Panc1 (cell line): ENCODE measurements around the gene DENND4B. TPM values are rescaled to one million over a fixed set of nuclear protein-coding genes. Genes with fewer than 3 reads are reported as not detected.

ENCODE experiments used
- ATAC-seq: fragments of 200-7000 bp; cut with Tn5 transposase; 2 replicates; pipeline ENCODE4 v1.9.1; 2020; ENCODE audit warnings: mild to moderate bottlenecking, moderate library complexity
- BruUV-seq: library from RNA; stranded (reverse); fragments of 400-500 nt; replicated peaks from 2 replicates; lab custom pipeline; 2021; lab: Mats Ljungman, UMichigan
- CTCF ChIA-PET: fragments of 300-600 bp; sonication (Branson Sonifier 250); formaldehyde crosslinking; loops from one replicate; lab custom pipeline; 2022; ENCODE audit warnings: antibody characterized with exemption; lab: Charles Lee
- POLR2A ChIA-PET: fragments of 300-600 bp; sonication (Branson Sonifier 250); formaldehyde crosslinking; loops from one replicate; lab custom pipeline; 2022; ENCODE audit warnings: antibody characterized with exemption; lab: Charles Lee
- DNase-seq: peaks from one replicate; pipeline ENCODE4 v3.0.0-alpha.2; 2010; ENCODE audit warnings: low read depth, low spot score
- H3K27ac ChIP-seq: 2 replicates; pipeline ENCODE4 v1.5.1; 2011; ENCODE audit warnings: mild to moderate bottlenecking, low read length, inconsistent platforms
- H3K27me3 ChIP-seq: fragments of 200-500 bp; sonication (Bioruptor generic); 2 replicates; pipeline ENCODE4 v1.6.0; 2014; ENCODE audit warnings: low read length, inconsistent platforms; ENCODE audit not compliant: control insufficient read depth, insufficient read depth
- H3K36me3 ChIP-seq: fragments of 200-500 bp; sonication (Bioruptor generic); 2 replicates; pipeline ENCODE4 v1.5.1; 2014; ENCODE audit warnings: inconsistent platforms, mild to moderate bottlenecking, low read length, moderate library complexity; ENCODE audit not compliant: control insufficient read depth, insufficient read depth
- H3K4me1 ChIP-seq: 2 replicates; pipeline ENCODE4 v1.5.1; 2011; ENCODE audit warnings: inconsistent platforms, mild to moderate bottlenecking, low read length, moderate library complexity; ENCODE audit not compliant: control insufficient read depth, insufficient read depth
- H3K4me3 ChIP-seq, 2 experiments: 2 replicates each; pipeline ENCODE4 v1.5.1; 2011 to 2012; ENCODE audit warnings: low read depth in 2 of 2, low read length in 2 of 2, mild to moderate bottlenecking in 2 of 2, inconsistent platforms in 1 of 2, moderate library complexity in 1 of 2
- H3K9me3 ChIP-seq: fragments of 200-500 bp; sonication (Bioruptor generic); 2 replicates; pipeline ENCODE4 v1.5.1; 2014; ENCODE audit warnings: low read depth, mild to moderate bottlenecking, inconsistent platforms, low read length, moderate library complexity; ENCODE audit not compliant: control insufficient read depth, insufficient read depth
- CTCF ChIP-seq: fragments of 450-650 bp; IDR thresholded peaks from 2 replicates; pipeline ENCODE4 v1.5.1; 2017; ENCODE audit warnings: mild to moderate bottlenecking
- POLR2AphosphoS5 ChIP-seq: IDR thresholded peaks from 2 replicates; pipeline ENCODE4 v1.6.1; 2012; ENCODE audit warnings: mild to moderate bottlenecking, low read depth, low read length, moderate library complexity
- REST ChIP-seq, 2 experiments: IDR thresholded peaks; 2 replicates each; pipeline ENCODE4 v1.6.1; 2011 to 2012; ENCODE audit warnings: low read depth in 2 of 2, control low read depth in 1 of 2, low read length in 1 of 2, mild to moderate bottlenecking in 1 of 2, moderate library complexity in 1 of 2; ENCODE audit not compliant: insufficient read depth in 1 of 2
- SIN3A ChIP-seq: IDR thresholded peaks from 2 replicates; pipeline ENCODE4 v1.6.1; 2012; ENCODE audit warnings: low read depth, mild to moderate bottlenecking, low read length, moderate library complexity, borderline replicate concordance; ENCODE audit not compliant: insufficient read depth
- TCF7L2 ChIP-seq: IDR thresholded peaks from 2 replicates; pipeline ENCODE4 v1.6.1; 2011; ENCODE audit warnings: mild to moderate bottlenecking, low read depth, low read length, inconsistent platforms
- in situ Hi-C: cut with HindIII; loops from 2 replicates; pipeline ENCODE4 v1.10.0; 2016; ENCODE audit warnings: low sequenced_read_pairs, low pct_unique_long_range_greater_than_20kb
- intact Hi-C: fragments of 100-400 bp; cut with micrococcal nuclease; formaldehyde crosslinking; loops from one replicate; pipeline ENCODE4 v1.10.0; 2022; ENCODE audit not compliant: unreplicated experiment
- total RNA-seq: library from RNA; stranded (reverse); gene quantifications from one replicate; pipeline ENCODE4 v1.2.1, GENCODE V29; 2021; ENCODE audit not compliant: unreplicated experiment

Gene DENND4B
- total RNA-seq, 1 experiment from 2014 or later = 56.2 TPM

GRCh38 chr1:153959454-153959853, 12.9 kb upstream of the DENND4B start:
- intact Hi-C loops = no loop called here
- peak overlapping the region; percentile 86; the same call in 1 of the 2 replicates for H3K27ac ChIP-seq
- no peak overlapping the region for H3K4me3 ChIP-seq
- TSS peak; percentile 33 for BruUV-seq
- DNase-seq (no peak), ATAC-seq (no peak)
- no peaks in the 10 kb centered on the region for H3K27me3 ChIP-seq
- H3K36me3 ChIP-seq = no peaks in the 10 kb centered on the region; the same call in 1 of the 2 replicates
- TF ChIP-seq REST (IDR thresholded peaks at IDR 0.05; ENCODE audit: insufficient read depth in 1 of 2, low read depth in 2 of 2, low read length in 1 of 2) (no peak), CTCF (no peak), POLR2AphosphoS5 (no peak), SIN3A (no peak), TCF7L2 (no peak)
- peaks cover 32% of the 10 kb centered on the region for H3K4me1 ChIP-seq
- in situ Hi-C loops = no loop called here
- no peaks in the 10 kb centered on the region for H3K9me3 ChIP-seq
- ChIA-PET POLR2A (no interaction called here), CTCF (no interaction called here)

GRCh38 chr1:153958961-153959260, 12.4 kb upstream of the DENND4B start:
- TF ChIP-seq SIN3A (no peak), TCF7L2 (no peak), CTCF (no peak), REST (IDR thresholded peaks at IDR 0.05; ENCODE audit: insufficient read depth in 1 of 2, low read depth in 2 of 2, low read length in 1 of 2) (no peak), POLR2AphosphoS5 (no peak)
- ATAC-seq = no peak
- peak overlapping the region; percentile 86 for H3K27ac ChIP-seq
- POLR2A ChIA-PET = interaction anchor here (0.6 kb wide), 1 partner anchor 13 kb away, joined by 3 read pairs; the partner anchor contains the start of gene DENND4B
- in situ Hi-C loops (no loop called here), intact Hi-C loops (no loop called here)
- H3K27me3 ChIP-seq = no peaks in the 10 kb centered on the region
- no TSS peak for BruUV-seq
- H3K4me1 ChIP-seq = peaks cover 32% of the 10 kb centered on the region
- no peak for DNase-seq
- peak overlapping the region; percentile 31 to 80; a peak in 3 of 4 replicates for H3K4me3 ChIP-seq
- no peaks in the 10 kb centered on the region; the same call in 1 of the 2 replicates for H3K36me3 ChIP-seq
- no peaks in the 10 kb centered on the region for H3K9me3 ChIP-seq
- CTCF ChIA-PET = no interaction called here
